ENCODE measurements around the gene MYRF.
A peak's percentile ranks its signal among the peaks of the same experiment; 100 is the strongest.

The MYRF gene

GRCh38 chr11:61762223-61762615 is 9.8 kb downstream of the MYRF start:
- DNase-seq, result no peak

- no peak for DNase-seq
These were observed 10.4 kb downstream of the MYRF start for GRCh38 chr11:61762798-61763197.

GRCh38 chr11:61763930-61764605 is 11.6 kb downstream of the MYRF start:
- no peak for DNase-seq

DNA sequence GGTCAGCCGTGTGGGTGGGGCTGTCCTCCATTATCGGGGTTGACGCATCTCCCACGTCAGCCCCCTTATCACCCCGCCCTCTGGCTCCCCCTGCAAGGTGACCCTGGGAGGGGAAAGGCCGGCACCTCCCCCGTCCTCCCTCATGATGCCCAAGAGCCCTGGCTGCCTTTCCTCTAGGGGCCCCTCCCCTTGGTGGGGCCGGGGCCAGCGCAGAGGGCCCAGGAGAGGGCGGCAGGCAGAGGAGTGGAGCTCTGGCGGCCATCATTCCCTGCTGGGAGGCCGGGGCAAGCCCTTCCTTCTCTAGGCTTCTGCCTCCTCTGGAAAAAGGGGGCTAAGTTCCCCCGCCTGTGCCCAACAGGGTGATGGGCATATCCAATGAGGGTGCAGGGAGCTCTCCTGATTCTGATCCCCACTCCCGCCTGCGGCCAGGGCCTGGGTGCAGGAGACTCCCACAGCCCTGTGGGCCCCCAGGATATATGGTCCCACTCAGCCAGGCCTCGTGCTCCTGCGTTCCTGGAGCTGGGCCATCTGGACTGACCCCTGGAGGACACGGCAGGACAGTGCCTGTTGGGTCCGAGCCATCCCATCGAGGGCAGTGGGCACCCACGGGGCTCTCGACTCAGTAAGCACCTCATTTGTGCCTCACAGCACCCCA is 12.3 kb downstream of the MYRF start:
- no peak for DNase-seq

DNA sequence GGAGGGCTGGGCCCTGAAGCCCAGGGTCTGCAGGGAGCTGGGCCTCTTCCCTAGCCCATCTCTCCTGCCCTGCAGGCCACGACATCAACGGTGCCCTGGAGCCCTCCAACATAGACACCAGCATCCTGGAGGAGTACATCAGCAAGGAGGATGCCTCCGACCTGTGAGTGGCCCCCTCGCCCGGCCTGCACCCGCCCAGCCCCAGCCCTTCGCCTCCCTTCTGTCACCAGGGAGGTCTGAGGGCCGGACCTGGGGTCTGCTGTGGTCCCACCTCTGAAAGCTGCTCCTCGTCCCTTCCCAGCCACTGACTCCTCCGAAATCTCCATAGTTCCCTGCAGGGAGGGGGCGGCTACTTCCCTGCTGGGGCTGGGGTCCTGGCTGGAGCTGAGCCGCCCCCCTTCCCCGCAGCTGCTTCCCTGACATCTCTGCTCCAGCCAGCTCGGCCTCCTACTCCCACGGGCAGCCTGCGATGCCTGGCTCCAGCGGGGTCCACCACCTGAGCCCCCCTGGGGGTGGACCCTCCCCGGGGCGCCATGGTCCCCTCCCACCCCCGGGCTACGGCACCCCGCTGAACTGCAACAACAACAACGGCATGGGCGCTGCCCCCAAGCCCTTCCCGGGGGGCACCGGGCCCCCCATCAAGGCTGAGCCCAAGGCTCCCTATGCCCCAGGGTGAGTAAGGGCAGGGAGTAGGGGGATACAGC is 13.3 kb downstream of the MYRF start:
- DNase-seq, result no peak

- DNase-seq, result no peak
These were observed 14.0 kb downstream of the MYRF start for GRCh38 chr11:61766353-61766841.

DNA sequence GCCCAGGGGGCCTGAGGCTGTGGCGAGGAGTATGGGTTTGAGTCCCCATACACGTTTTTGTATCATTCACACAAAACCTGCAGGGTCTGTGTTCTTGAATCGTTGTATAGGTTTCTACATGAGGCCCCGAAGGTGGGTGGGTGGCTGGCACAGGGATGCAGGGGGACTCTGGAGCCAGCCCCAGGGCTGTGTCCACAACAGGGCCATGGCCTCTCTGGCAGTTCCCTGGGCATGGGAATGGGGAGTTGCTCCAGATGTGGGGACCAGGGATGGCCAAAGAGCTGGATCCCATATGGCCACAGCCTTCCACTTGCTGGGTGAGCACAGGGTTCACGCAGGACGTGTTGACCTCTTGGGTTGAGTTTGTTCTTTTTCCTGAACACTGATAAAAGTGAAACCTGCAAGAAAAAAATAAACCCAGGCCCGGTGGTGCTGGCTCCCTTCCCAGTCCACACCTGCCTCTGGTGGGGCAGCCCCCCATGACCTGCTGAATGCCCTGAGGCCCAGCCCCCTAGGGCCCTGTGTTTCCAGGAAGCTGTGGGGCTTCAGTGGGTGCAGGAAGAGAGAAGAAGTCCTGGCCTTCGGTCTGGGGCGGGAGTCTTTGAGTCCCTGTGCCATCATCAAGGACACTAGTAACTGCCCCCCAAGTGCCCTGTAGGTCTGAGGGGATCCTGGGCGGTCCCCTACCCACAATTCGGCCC is 16.1 kb downstream of the MYRF start:
- DNase-seq, result no peak

DNA sequence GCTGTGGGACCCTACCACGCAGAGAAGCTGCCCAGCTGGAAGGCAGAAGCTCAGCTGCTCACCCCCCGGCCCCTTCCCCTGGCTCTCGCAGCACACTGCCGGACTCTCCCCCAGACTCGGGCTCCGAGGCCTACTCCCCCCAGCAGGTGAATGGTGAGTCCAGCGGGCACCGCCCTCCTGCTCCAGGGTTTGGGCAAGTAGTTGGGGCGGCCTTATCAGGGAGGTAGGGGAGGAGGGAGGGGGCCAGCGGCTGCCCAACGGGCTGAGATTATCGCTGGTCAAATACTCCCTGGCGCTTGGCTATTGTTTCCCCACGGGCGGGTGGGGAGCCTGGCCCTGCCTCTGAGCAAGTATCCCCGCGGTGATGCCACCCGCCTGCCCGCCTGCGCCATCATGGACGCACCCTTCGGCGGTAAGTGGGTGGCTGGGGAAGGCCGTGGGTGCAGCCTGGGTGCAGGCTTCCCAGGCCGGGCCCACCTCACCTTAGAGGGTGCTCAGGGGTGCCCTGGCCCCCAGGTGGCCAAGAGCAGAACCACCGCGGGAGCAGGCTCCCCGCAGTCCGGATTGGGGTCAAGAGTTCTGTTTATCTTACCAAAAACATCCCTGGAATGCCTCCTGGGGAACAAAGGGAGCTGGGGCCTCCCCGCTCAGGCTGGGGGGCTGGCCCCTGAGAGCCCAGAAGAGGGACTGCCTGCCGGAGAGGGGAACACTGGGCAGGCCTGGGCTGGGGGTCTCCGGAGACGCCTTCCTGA is 16.9 kb downstream of the MYRF start:
- no peak for DNase-seq

GRCh38 chr11:61769946-61770683 is 17.7 kb downstream of the MYRF start:
- no peak for DNase-seq

GRCh38 chr11:61771195-61771894 is 18.9 kb downstream of the MYRF start:
- DNase-seq, result no peak

GRCh38 chr11:61771985-61772455 is 19.6 kb downstream of the MYRF start:
- DNase-seq, result no peak

DNA sequence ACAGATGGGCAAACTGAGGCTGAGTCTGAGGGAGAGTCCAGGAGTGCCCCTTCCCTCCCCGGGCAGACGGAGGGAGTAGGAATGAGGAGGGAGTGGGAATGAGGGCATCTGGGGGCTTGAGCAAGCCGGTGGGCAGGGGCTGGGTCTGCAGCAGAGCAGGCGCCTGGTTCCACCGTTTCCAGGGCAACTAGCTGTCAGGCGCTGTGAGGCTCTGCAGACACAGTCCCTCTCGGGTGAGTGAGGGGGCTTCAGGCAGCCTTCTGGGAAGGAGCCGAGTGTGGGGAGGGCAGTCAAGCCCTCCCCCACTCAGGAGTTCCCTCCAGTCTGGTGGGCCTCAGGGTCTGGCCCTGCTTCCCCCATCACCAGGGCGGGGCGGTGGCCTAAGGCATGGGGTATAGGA is 20.9 kb downstream of the MYRF start:
- DNase-seq, result no peak

DNA sequence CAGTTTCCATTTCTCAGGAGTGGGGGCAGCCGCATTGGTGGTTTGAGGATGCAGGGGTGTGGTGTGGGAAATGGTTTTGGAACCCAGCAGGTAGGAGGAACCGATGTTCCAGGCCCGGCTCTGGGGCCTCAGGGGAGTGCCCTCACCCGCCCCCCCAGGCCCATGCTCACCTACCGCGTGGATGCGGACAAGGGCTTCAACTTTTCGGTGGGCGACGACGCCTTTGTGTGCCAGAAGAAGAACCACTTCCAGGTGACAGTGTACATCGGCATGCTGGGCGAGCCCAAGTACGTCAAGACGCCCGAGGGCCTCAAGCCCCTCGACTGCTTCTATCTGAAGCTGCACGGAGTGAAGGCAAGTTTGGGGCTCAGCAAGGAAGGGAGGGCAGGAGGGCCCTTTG is 21.4 kb downstream of the MYRF start:
- no peak for DNase-seq

GRCh38 chr11:61774411-61774810 is 22.0 kb downstream of the MYRF start:
- DNase-seq, result no peak

DNA sequence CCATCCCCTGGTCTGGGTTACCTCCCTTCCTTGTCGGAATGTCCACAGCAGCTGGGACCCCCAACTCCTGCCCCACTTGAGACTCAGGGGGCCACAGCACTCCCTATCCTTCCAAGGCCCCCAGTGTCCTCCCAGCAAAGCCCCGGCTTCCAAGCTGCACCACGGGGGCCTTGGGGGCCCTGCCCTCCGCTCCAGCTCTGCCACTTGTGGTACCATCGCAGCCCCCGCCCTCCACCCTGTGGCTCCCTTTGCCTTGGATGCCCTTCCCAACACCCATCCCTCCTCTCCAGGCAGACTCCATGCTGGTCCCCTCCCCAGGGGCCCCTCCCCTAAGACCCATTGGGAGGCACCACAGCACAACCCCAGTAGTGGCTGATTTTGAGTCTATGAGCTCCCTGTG is 22.7 kb downstream of the MYRF start:
- DNase-seq, result no peak

DNA sequence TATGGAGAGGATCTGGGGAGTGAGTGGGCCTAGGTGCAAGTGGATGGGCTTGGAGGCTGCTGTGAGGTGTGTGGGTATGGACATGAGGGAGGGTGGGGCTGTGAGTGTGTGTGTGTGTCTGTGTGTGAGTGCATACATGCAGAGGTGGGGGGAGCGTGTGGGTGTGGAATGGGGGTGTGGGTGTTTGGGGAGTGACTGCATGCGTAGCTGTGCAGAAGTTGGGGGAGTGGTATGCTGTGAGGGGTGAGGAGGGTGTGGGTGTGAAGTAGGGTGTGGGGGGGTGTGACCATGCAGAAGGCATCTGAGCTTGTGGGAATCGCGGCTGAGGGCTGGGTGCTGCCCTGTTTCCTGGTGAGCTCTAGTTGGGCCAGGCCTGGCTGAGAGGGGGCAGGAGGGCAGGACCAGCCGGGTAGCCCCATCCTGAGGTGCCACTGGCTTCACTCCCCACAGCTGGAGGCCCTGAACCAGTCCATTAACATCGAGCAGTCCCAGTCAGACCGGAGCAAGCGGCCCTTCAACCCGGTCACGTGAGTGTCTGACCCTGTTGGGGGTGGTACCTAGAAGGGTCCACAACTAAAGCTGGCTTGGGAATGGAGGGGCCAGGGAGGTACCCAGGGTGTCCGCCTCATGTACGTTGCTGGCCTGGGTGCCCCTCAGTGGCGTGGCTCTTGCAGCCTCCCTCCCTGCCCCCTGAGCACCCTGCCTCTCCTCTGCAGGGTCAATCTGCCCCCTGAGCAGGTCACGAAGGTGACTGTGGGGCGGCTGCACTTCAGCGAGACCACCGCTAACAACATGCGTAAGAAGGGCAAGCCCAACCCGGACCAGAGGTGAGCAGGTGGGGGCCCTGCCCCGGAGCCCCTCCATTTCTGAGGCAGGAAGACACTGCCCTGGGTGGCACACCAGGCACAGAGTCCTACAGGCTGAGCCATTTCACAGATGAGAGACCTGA is 23.4 kb downstream of the MYRF start:
- DNase-seq, result no peak

DNA sequence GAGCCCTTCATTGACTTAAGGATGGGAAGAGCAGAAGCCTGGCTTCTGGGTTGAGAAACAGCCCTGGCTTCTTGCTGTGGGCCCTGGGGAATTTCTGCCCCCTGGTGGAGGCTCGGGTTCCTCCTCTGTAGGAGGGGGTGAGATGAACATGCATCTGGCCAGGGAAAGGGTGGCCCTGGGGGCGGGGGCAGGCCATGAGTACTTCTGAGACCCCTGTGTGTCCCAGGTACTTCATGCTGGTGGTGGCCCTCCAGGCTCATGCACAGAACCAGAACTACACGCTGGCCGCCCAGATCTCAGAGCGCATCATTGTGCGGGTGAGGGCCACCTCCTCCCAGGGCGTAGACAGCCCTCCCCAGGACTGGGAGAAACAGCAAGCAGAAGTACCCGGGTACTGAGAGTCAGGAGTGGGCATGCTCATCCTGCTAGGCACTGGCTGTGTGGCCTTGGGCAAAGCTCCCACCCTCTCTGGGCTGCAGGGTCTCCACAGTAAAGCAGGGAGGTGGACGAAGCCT is 24.2 kb downstream of the MYRF start:
- peak; percentile 73 to 78 for DNase-seq

GRCh38 chr11:61777234-61778090 is 25.0 kb downstream of the MYRF start:
- peak; percentile 64 to 68 for DNase-seq

All from activated CD4-positive, alpha-beta T cell treated with anti-CD3 and anti-CD28 coated beads, Interleukin-2, amount 50 U/mL, for 48 hours (primary cell).